Retinal pigment epithelial cell (primary cell): Measurements from ENCODE around the gene LZTS2.
A peak's percentile ranks its signal among the peaks of the same experiment; 100 is the strongest.

ENCODE experiments used
- DNase-seq: peaks from one replicate; pipeline ENCODE4 v3.0.0-alpha.2; 2010; ENCODE audit warnings: low read depth
- H3K4me3 ChIP-seq: 2 replicates; pipeline ENCODE4 v1.5.1; 2011; ENCODE audit warnings: mild to moderate bottlenecking, low read length, control low read depth, moderate library complexity
- CTCF ChIP-seq: conservative IDR thresholded peaks from 2 replicates; pipeline ENCODE4 v1.5.1; 2011; ENCODE audit warnings: low read depth, low read length, control low read depth, inconsistent platforms

The LZTS2 gene

GRCh38 chr10:100968062-100968736 is 31.4 kb upstream of the LZTS2 start:
- no peak for TF ChIP-seq CTCF
- H3K4me3 ChIP-seq = no peak overlapping the region
- DNase-seq = no peak

GRCh38 chr10:100968863-100969186 is 30.8 kb upstream of the LZTS2 start:
- DNase-seq = no peak
- no peak for TF ChIP-seq CTCF
- H3K4me3 ChIP-seq = peak overlapping the region; percentile 59

GRCh38 chr10:100969187-100970075 is 30.2 kb upstream of the LZTS2 start, which contains the start of gene SEMA4G:
TSS of gene SEMA4G (plus strand) at chr10:100969504. CDS start at chr10:100972913, 3,409 bp downstream.
- no peak for DNase-seq
- peak within 1 kb of the TSS; percentile 59 for H3K4me3 ChIP-seq
- peak; percentile 79 for TF ChIP-seq CTCF

- DNase-seq = no peak
- TF ChIP-seq CTCF = no peak
- peak overlapping the region; percentile 59 for H3K4me3 ChIP-seq
Observed at GRCh38 chr10:100970076-100970913, 29.3 kb upstream of the LZTS2 start.

- no peak for DNase-seq
- TF ChIP-seq CTCF = no peak
- no peak overlapping the region for H3K4me3 ChIP-seq
Observed at GRCh38 chr10:100970914-100971811, 28.4 kb upstream of the LZTS2 start.
